Glutamatergic neuron (in vitro differentiated cells): ENCODE data around the gene TAF8. TPM values are rescaled to one million over a fixed set of nuclear protein-coding genes. Genes with fewer than 3 reads are reported as not detected.

ENCODE experiments used
- DNase-seq: peaks from one replicate; pipeline ENCODE4 v3.0.0; 2022
- H3K27ac Mint-ChIP-seq: one replicate; pipeline ENCODE4 v1.8.0; 2020; ENCODE audit warnings: mild to moderate bottlenecking, mixed read lengths, inconsistent platforms; ENCODE audit not compliant: unreplicated experiment
- H3K27me3 Mint-ChIP-seq: one replicate; pipeline ENCODE4 v1.8.0; 2020; ENCODE audit warnings: mild to moderate bottlenecking, moderate library complexity, mixed read lengths, inconsistent platforms; ENCODE audit not compliant: unreplicated experiment
- H3K36me3 Mint-ChIP-seq: one replicate; pipeline ENCODE4 v1.8.0; 2020; ENCODE audit warnings: mild to moderate bottlenecking, mixed read lengths, inconsistent platforms; ENCODE audit not compliant: unreplicated experiment
- H3K4me1 Mint-ChIP-seq: one replicate; pipeline ENCODE4 v1.8.0; 2020; ENCODE audit warnings: mild to moderate bottlenecking, low read depth, mixed read lengths, inconsistent platforms; ENCODE audit not compliant: unreplicated experiment
- H3K4me3 Mint-ChIP-seq: one replicate; pipeline ENCODE4 v1.8.0; 2020; ENCODE audit warnings: mild to moderate bottlenecking, mixed read lengths, inconsistent platforms; ENCODE audit not compliant: unreplicated experiment
- H3K9me3 Mint-ChIP-seq: one replicate; pipeline ENCODE4 v1.8.0; 2020; ENCODE audit warnings: mild to moderate bottlenecking, moderate library complexity, mixed read lengths, inconsistent platforms; ENCODE audit not compliant: unreplicated experiment
- total RNA-seq: library from RNA; stranded (reverse); fragmentation: NEBNext Ultra II Directional; extraction: Animal tissue kit (Norgen Biotek cat#: 25700); gene quantifications from one replicate; pipeline ENCODE4 v1.2.1, GENCODE V29; 2021; ENCODE audit not compliant: unreplicated experiment
- TF ChIP-seq, protein P1 (sequence below): fragments of 200-600 bp; sonication (generic); IDR thresholded peaks from one replicate; pipeline ENCODE4 v1.5.0; 2021; ENCODE audit not compliant: partially characterized antibody, unreplicated experiment

Gene TAF8
- total RNA-seq, 1 donor from 2014 or later: 16.2 TPM

DNA sequence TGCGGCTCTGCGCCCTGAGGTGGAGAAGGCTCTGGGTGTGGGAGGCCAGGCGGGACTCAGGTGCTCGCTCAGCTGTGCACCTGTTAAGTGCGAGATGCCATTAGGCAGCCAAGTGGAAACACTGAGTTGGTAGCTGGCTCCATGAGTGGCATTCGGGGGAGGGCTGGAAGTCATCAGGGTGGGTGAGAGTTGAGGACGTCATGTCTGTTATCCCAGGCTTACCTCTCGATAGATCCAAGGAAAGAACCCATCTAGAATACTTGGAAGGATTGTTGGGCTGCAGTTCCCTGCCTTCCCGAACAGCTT, 41.3 kb downstream of the TAF8 start:
- no peaks in the 10 kb centered on the region for H3K36me3 Mint-ChIP-seq

DNA sequence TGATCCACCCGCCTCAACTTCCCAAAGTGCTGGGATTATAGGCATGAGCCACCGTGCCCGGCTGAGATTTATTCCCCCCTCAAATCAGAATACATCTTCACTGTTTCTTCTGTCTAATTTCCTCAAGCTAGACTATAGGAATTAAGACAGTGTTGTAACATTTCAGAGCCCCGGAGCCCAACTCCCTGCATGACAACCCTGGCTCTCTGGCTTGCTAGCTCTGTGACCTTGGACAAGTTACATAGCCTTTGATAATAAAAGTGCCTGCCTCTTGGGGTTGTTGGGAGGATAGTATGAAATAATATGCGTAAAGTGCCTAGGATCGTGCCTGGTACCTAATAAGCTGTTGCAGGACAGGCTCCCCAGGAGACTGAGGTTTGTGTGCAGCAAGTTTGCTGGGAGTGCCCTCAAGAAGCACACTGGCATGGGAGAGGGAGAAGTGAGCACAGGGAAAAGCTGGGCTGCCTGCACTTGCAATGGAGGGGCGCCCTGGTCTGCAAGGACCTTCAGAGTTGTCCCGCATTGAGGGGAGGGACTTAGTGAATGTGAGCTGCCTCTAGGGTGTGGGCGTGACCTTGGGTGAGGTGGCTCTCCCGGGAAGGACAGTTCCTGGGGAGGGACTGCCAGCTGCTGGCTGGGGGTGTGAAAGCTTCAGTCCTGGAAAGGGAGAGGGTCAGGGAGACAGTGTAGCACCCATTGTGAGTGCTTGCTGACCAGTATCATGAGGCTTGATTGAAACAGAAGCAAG, 43.4 kb downstream of the TAF8 start:
- peaks cover 6% of the 10 kb centered on the region for H3K4me1 Mint-ChIP-seq
- H3K9me3 Mint-ChIP-seq: peaks cover 6% of the 10 kb centered on the region
- H3K36me3 Mint-ChIP-seq: no peaks in the 10 kb centered on the region
- DNase-seq: no peak
- peaks cover 7% of the 10 kb centered on the region for H3K27me3 Mint-ChIP-seq
- H3K27ac Mint-ChIP-seq: no peak overlapping the region
- TF ChIP-seq, protein P1, sequence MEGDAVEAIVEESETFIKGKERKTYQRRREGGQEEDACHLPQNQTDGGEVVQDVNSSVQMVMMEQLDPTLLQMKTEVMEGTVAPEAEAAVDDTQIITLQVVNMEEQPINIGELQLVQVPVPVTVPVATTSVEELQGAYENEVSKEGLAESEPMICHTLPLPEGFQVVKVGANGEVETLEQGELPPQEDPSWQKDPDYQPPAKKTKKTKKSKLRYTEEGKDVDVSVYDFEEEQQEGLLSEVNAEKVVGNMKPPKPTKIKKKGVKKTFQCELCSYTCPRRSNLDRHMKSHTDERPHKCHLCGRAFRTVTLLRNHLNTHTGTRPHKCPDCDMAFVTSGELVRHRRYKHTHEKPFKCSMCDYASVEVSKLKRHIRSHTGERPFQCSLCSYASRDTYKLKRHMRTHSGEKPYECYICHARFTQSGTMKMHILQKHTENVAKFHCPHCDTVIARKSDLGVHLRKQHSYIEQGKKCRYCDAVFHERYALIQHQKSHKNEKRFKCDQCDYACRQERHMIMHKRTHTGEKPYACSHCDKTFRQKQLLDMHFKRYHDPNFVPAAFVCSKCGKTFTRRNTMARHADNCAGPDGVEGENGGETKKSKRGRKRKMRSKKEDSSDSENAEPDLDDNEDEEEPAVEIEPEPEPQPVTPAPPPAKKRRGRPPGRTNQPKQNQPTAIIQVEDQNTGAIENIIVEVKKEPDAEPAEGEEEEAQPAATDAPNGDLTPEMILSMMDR: no peak
- H3K4me3 Mint-ChIP-seq: no peak overlapping the region

More for the DNA sequence above, 41.3 kb downstream of the TAF8 start:
- Mint-ChIP-seq H3K27ac (no peak overlapping the region), H3K9me3 (peaks cover 2% of the 10 kb centered on the region), H3K27me3 (peaks cover 8% of the 10 kb centered on the region), H3K4me3 (no peak overlapping the region), H3K4me1 (peaks cover 6% of the 10 kb centered on the region)
- TF ChIP-seq, protein P1: no peak
- DNase-seq: no peak

DNA sequence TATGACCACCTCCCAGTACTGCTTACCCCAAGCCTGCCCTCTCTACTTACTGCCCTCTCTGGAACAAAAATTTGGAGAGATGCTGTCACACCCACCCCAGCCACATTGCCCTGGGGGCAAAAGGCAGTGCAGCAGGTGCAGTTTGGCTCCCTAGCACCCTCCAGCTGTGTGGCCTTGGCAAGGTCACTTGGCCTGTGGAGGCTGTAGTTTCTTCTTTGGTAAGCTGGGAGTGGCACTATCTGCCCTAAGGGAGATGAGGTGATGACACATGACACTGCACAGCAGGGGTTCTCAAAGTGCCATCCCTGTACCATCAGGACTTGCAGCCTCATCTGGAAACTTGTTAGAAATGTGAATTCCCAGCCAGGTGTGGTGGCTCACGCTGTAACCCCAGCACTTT, 44.8 kb downstream of the TAF8 start:
- TF ChIP-seq, protein P1: no peak
- Mint-ChIP-seq H3K4me1 (peaks cover 8% of the 10 kb centered on the region), H3K4me3 (no peak overlapping the region), H3K27me3 (peaks cover 7% of the 10 kb centered on the region), H3K27ac (no peak overlapping the region), H3K9me3 (peaks cover 6% of the 10 kb centered on the region), H3K36me3 (no peaks in the 10 kb centered on the region)
- no peak for DNase-seq

DNA sequence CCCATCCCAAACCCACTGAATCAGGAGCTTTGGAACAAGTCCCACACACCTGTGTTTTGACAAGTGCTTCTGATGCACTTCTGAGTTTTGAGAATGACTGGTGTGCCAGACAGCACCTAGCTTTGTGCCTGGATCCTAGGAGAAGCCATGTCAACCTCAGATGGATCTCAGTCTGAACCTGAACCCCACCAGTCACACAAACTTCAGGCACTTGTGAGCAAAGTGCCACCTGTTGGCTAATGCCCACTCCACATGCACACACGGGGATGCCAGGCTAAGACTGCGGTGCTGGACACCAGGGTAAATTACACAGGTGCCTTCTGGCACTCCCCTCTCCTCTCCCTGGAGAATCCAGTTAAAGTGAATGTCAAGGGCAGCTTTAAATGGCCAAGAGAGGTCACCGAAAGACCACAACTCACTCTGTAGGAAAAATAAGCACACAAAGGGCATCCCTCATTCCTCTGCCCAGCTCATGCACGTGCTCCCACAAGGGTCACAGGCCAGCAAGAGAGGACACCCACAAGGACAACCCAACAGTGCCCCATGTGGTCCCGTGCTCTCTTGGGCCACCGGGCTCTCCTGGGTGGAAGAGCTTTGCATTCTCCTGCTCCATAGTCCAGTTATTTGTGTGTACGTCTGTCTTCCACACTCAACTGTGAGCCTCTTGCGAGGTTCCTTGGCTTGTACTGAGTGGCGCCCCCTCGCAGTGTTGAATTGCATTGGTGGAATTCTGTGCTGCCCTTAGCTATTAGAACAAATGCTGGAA, 45.6 kb downstream of the TAF8 start:
- peaks cover 6% of the 10 kb centered on the region for H3K9me3 Mint-ChIP-seq
- no peak overlapping the region for H3K27ac Mint-ChIP-seq
- H3K4me3 Mint-ChIP-seq: no peak overlapping the region
- no peaks in the 10 kb centered on the region for H3K36me3 Mint-ChIP-seq
- peaks cover 8% of the 10 kb centered on the region for H3K4me1 Mint-ChIP-seq
- H3K27me3 Mint-ChIP-seq: peaks cover 3% of the 10 kb centered on the region
- no peak for DNase-seq
- TF ChIP-seq, protein P1: no peak
